ENCODE measurements around the gene SYNGAP1.
A peak's percentile ranks its signal among the peaks of the same experiment; 100 is the strongest.

The SYNGAP1 gene

DNA sequence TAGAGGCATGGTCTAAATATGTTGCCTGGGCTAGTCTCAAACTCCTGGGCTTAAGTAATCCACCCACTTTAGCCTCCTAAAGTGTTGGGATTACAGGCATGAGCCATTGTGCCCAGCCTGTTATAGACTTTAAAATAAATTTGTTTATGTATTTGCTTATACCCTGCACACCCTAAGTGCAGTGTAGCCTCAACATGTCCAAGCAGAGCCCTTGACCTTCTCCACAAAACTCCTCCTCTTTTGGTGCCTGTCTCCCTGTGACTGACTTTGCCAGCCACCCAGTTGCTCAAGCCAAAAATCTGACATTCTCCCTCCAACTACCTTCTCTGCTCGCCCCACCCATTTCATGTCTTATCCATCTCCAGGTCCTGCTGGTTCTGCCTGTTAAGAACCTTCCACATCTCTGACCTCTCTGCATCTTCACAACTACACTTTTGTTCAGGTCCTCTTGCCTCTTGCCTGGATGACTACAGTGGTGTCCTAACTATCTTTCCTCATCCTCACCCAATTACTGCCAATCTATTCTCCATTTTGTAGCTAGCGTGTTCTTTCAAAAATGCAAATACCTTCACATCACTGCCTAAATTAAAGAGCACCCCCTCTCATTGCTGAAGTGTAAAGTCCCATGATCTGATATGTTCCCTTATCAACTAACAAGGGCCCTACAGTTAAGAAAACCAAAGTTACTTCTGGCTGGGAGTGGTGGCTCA, 39.4 kb upstream of the SYNGAP1 start:
- DNase-seq (ENCODE audit: low read depth, low spot score), result no peak

GRCh38 chr6:33383427-33384185, 36.3 kb upstream of the SYNGAP1 start:
- no peaks in the 10 kb centered on the region for H3K9me3 ChIP-seq (ENCODE audit: insufficient read depth, low read length)
- no peak overlapping the region for H3K4me3 ChIP-seq (ENCODE audit: insufficient read length, low read depth)
- H3K9ac ChIP-seq (ENCODE audit: insufficient read length, low read depth), result no peak overlapping the region
- no peaks in the 10 kb centered on the region for H3K4me1 ChIP-seq (ENCODE audit: insufficient read depth, insufficient read length)
- no peaks in the 10 kb centered on the region for H3K36me3 ChIP-seq (ENCODE audit: insufficient read depth, insufficient read length, low read length)
- DNase-seq (ENCODE audit: low read depth, low spot score), result no peak
- TF ChIP-seq ZNF274 (IDR thresholded peaks at IDR 0.05; ENCODE audit: low read depth, low read length) (no peak), YY1 (IDR thresholded peaks at IDR 0.05; ENCODE audit: insufficient read depth, insufficient read length) (no peak), SUZ12 (IDR thresholded peaks at IDR 0.05; ENCODE audit: extremely low read depth, insufficient read depth, insufficient read length) (no peak)
- H3K27me3 ChIP-seq (ENCODE audit: insufficient read depth, insufficient read length), result no peaks in the 10 kb centered on the region

More for the DNA sequence above, 39.4 kb upstream of the SYNGAP1 start:
- no peaks in the 10 kb centered on the region for H3K36me3 ChIP-seq (ENCODE audit: insufficient read depth, insufficient read length, low read length)
- TF ChIP-seq SUZ12 (IDR thresholded peaks at IDR 0.05; ENCODE audit: extremely low read depth, insufficient read depth, insufficient read length) (no peak), ZNF274 (IDR thresholded peaks at IDR 0.05; ENCODE audit: low read depth, low read length) (no peak), YY1 (IDR thresholded peaks at IDR 0.05; ENCODE audit: insufficient read depth, insufficient read length) (no peak)
- no peaks in the 10 kb centered on the region for H3K9me3 ChIP-seq (ENCODE audit: insufficient read depth, low read length)
- H3K27me3 ChIP-seq (ENCODE audit: insufficient read depth, insufficient read length), result no peaks in the 10 kb centered on the region
- no peaks in the 10 kb centered on the region for H3K4me1 ChIP-seq (ENCODE audit: insufficient read depth, insufficient read length)
- no peak overlapping the region for H3K4me3 ChIP-seq (ENCODE audit: insufficient read length, low read depth)
- no peak overlapping the region for H3K9ac ChIP-seq (ENCODE audit: insufficient read length, low read depth)

- TF ChIP-seq SUZ12 (IDR thresholded peaks at IDR 0.05; ENCODE audit: extremely low read depth, insufficient read depth, insufficient read length) (no peak), ZNF274 (IDR thresholded peaks at IDR 0.05; ENCODE audit: low read depth, low read length) (no peak), YY1 (IDR thresholded peaks at IDR 0.05; ENCODE audit: insufficient read depth, insufficient read length) (no peak)
- Histone ChIP-seq H3K36me3 (ENCODE audit: insufficient read depth, insufficient read length, low read length) (no peaks in the 10 kb centered on the region), H3K9ac (ENCODE audit: insufficient read length, low read depth) (no peak overlapping the region), H3K9me3 (ENCODE audit: insufficient read depth, low read length) (no peaks in the 10 kb centered on the region), H3K4me1 (ENCODE audit: insufficient read depth, insufficient read length) (no peaks in the 10 kb centered on the region), H3K27me3 (ENCODE audit: insufficient read depth, insufficient read length) (no peaks in the 10 kb centered on the region), H3K4me3 (ENCODE audit: insufficient read length, low read depth) (no peak overlapping the region)
- no peak for DNase-seq (ENCODE audit: low read depth, low spot score)
These were observed 35.3 kb upstream of the SYNGAP1 start for GRCh38 chr6:33384581-33385020.

- H3K27me3 ChIP-seq (ENCODE audit: insufficient read depth, insufficient read length), result no peaks in the 10 kb centered on the region
- H3K4me1 ChIP-seq (ENCODE audit: insufficient read depth, insufficient read length), result no peaks in the 10 kb centered on the region
- H3K9me3 ChIP-seq (ENCODE audit: insufficient read depth, low read length), result no peaks in the 10 kb centered on the region
- no peak overlapping the region for H3K4me3 ChIP-seq (ENCODE audit: insufficient read length, low read depth)
- no peak overlapping the region for H3K9ac ChIP-seq (ENCODE audit: insufficient read length, low read depth)
- DNase-seq (ENCODE audit: low read depth, low spot score), result no peak
- TF ChIP-seq SUZ12 (IDR thresholded peaks at IDR 0.05; ENCODE audit: extremely low read depth, insufficient read depth, insufficient read length) (no peak), YY1 (IDR thresholded peaks at IDR 0.05; ENCODE audit: insufficient read depth, insufficient read length) (no peak), ZNF274 (IDR thresholded peaks at IDR 0.05; ENCODE audit: low read depth, low read length) (no peak)
- H3K36me3 ChIP-seq (ENCODE audit: insufficient read depth, insufficient read length, low read length), result peaks cover 9% of the 10 kb centered on the region
These were observed 29.7 kb upstream of the SYNGAP1 start for GRCh38 chr6:33390173-33390572.

- Histone ChIP-seq H3K36me3 (ENCODE audit: insufficient read depth, insufficient read length, low read length) (peaks cover 9% of the 10 kb centered on the region), H3K4me3 (ENCODE audit: insufficient read length, low read depth) (no peak overlapping the region), H3K4me1 (ENCODE audit: insufficient read depth, insufficient read length) (no peaks in the 10 kb centered on the region), H3K9me3 (ENCODE audit: insufficient read depth, low read length) (no peaks in the 10 kb centered on the region), H3K27me3 (ENCODE audit: insufficient read depth, insufficient read length) (no peaks in the 10 kb centered on the region), H3K9ac (ENCODE audit: insufficient read length, low read depth) (peak overlapping the region; percentile 4)
- TF ChIP-seq ZNF274 (IDR thresholded peaks at IDR 0.05; ENCODE audit: low read depth, low read length) (no peak), SUZ12 (IDR thresholded peaks at IDR 0.05; ENCODE audit: extremely low read depth, insufficient read depth, insufficient read length) (no peak), YY1 (IDR thresholded peaks at IDR 0.05; ENCODE audit: insufficient read depth, insufficient read length) (no peak)
- DNase-seq (ENCODE audit: low read depth, low spot score), result no peak
These were observed 29.0 kb upstream of the SYNGAP1 start for GRCh38 chr6:33390767-33391277.

- Histone ChIP-seq H3K27me3 (ENCODE audit: insufficient read depth, insufficient read length) (no peaks in the 10 kb centered on the region), H3K4me1 (ENCODE audit: insufficient read depth, insufficient read length) (no peaks in the 10 kb centered on the region), H3K4me3 (ENCODE audit: insufficient read length, low read depth) (peak within 1 kb of the TSS; percentile 85), H3K9ac (ENCODE audit: insufficient read length, low read depth) (peak within 1 kb of the TSS; percentile 90), H3K9me3 (ENCODE audit: insufficient read depth, low read length) (no peaks in the 10 kb centered on the region), H3K36me3 (ENCODE audit: insufficient read depth, insufficient read length, low read length) (peaks cover 13% of the 10 kb centered on the region)
- DNase-seq (ENCODE audit: low read depth, low spot score), result peak; percentile 96
- TF ChIP-seq SUZ12 (IDR thresholded peaks at IDR 0.05; ENCODE audit: extremely low read depth, insufficient read depth, insufficient read length), result no peak
- no peak for TF ChIP-seq YY1 (IDR thresholded peaks at IDR 0.05; ENCODE audit: insufficient read depth, insufficient read length)
- TF ChIP-seq ZNF274 (IDR thresholded peaks at IDR 0.05; ENCODE audit: low read depth, low read length), result no peak
These were observed 28.5 kb upstream of the SYNGAP1 start, which contains the start of gene KIFC1 for GRCh38 chr6:33391278-33391921. Gene KIFC1 (plus strand): TSS chr6:33391823. CDS start chr6:33391986, 163 bp downstream.

All from NT2/D1 (cell line).